Gastroesophageal sphincter (tissue), 4 donors: ENCODE results near the gene BMPR2. TPM values are rescaled to one million over a fixed set of nuclear protein-coding genes. Genes with fewer than 3 reads are reported as not detected.
"Not testable (repeated sequence)": the region's sequence is repeated elsewhere in the genome, so short reads cannot be mapped to it uniquely, and the experiment has no call there.

Experiments used
- ATAC-seq: fragments of 150-250 bp; one replicate; pipeline ENCODE4 v1.9.1; 2016; ENCODE audit warnings: mild to moderate bottlenecking, moderate library complexity
- H3K27ac ChIP-seq, 4 donors: fragments of 200-600 bp; sonication (generic) in 3 of 4; 1 replicate in 3 of 4; 2 replicates in 1 of 4; pipeline ENCODE4 v1.5.1; 2016 to 2019
- H3K27me3 ChIP-seq: fragments of 200-600 bp; sonication (generic); one replicate; pipeline ENCODE4 v1.5.1; 2019
- H3K36me3 ChIP-seq, 2 donors: fragments of 200-600 bp; sonication (generic); one replicate each; pipeline ENCODE4 v1.5.1; 2019; ENCODE audit warnings: control low read depth in 1 of 2
- H3K4me1 ChIP-seq, 3 donors: fragments of 200-600 bp; sonication (generic); 1 replicate in 2 of 3; 2 replicates in 1 of 3; pipeline ENCODE4 v1.5.1; 2016 to 2019; ENCODE audit warnings: control low read depth in 2 of 3
- H3K4me3 ChIP-seq, 2 donors: fragments of 200-600 bp; sonication (generic); one replicate each; pipeline ENCODE4 v1.5.1; 2019; ENCODE audit warnings: mild to moderate bottlenecking in 1 of 2, moderate library complexity in 1 of 2
- H3K9me3 ChIP-seq, 3 donors: fragments of 200-600 bp; sonication (generic); one replicate each; pipeline ENCODE4 v1.5.1; 2017 to 2019; ENCODE audit warnings: control low read depth in 2 of 3
- CTCF ChIP-seq, 4 experiments: fragments of 200-600 bp in 2 of 4; fragments of 450-650 bp in 2 of 4; sonication (generic) in 1 of 4; IDR thresholded peaks; one replicate each; pipeline ENCODE4 v1.5.1; 2017 to 2019; ENCODE audit warnings: antibody characterized with exemption in 4 of 4, mild to moderate bottlenecking in 2 of 4, moderate library complexity in 2 of 4
- EP300 ChIP-seq: sonication (generic); formaldehyde crosslinking; IDR thresholded peaks from one replicate; pipeline ENCODE4 v1.6.1; 2017; ENCODE audit warnings: antibody characterized with exemption, mild to moderate bottlenecking
- POLR2A ChIP-seq, 2 donors: fragments of 450-650 bp; IDR thresholded peaks; one replicate each; pipeline ENCODE4 v1.6.1; 2017; ENCODE audit warnings: antibody characterized with exemption in 2 of 2, mild to moderate bottlenecking in 2 of 2, moderate library complexity in 1 of 2
- POLR2AphosphoS5 ChIP-seq: sonication (generic); formaldehyde crosslinking; IDR thresholded peaks from one replicate; pipeline ENCODE4 v1.6.1; 2017; ENCODE audit warnings: antibody characterized with exemption
- WGBS, 2 donors: methylation state at CpG; one replicate each; pipeline ENCODE4 v1.1.5; 2018; ENCODE audit warnings: low coverage in 1 of 2; 5-methylcytosine and 5-hydroxymethylcytosine counted together
- total RNA-seq, 4 donors: library from RNA; depleted of rRNA; stranded (reverse); fragments of >200 nt; gene quantifications; one replicate each; pipeline ENCODE4 v1.1.0, GENCODE V29; 2016

BMPR2 gene
- total RNA-seq, 4 donors from 2014 or later: 53.4 to 86.9 (median 70.0) TPM

GRCh38 chr2:202355993-202356505, 20.1 kb upstream of the BMPR2 start:
- no peak overlapping the region for H3K27ac ChIP-seq
- H3K27me3 ChIP-seq: no peaks in the 10 kb centered on the region
- 57 to 64% methylated on average over 1 of the region's 1 CpG for WGBS, 2 donors
- no peak overlapping the region for H3K4me3 ChIP-seq
- ATAC-seq: no peak
- H3K36me3 ChIP-seq: no peaks in the 10 kb centered on the region
- H3K4me1 ChIP-seq: no peaks in the 10 kb centered on the region
- no peaks in the 10 kb centered on the region for H3K9me3 ChIP-seq
- no peak for TF ChIP-seq POLR2AphosphoS5

- not testable (repeated sequence) for ATAC-seq, H3K4me1 ChIP-seq, H3K9me3 ChIP-seq, H3K27ac ChIP-seq, H3K27me3 ChIP-seq, H3K36me3 ChIP-seq, H3K4me3 ChIP-seq
- 87 to 98% methylated on average over 3 to 8 of the region's 8 CpGs for WGBS, 2 donors
Measured at GRCh38 chr2:202358924-202359323, 17.2 kb upstream of the BMPR2 start.

- Histone ChIP-seq H3K27ac (no peak overlapping the region), H3K4me3 (no peak overlapping the region), H3K9me3 (no peaks in the 10 kb centered on the region), H3K36me3 (no peaks in the 10 kb centered on the region), H3K4me1 (no peaks in the 10 kb centered on the region), H3K27me3 (no peaks in the 10 kb centered on the region)
- no peak for ATAC-seq
- no peak for TF ChIP-seq POLR2A (IDR thresholded peaks at IDR 0.05)
- no peak for TF ChIP-seq CTCF (IDR thresholded peaks at IDR 0.05)
- no peak for TF ChIP-seq EP300
- no peak for TF ChIP-seq POLR2AphosphoS5
- WGBS, 2 donors: 60 to 92% methylated on average over 1 to 2 of the region's 2 CpGs
Measured at GRCh38 chr2:202360646-202361045, 15.5 kb upstream of the BMPR2 start.

GRCh38 chr2:202361108-202361507, 15.0 kb upstream of the BMPR2 start:
- no peak for ATAC-seq
- TF ChIP-seq POLR2A (IDR thresholded peaks at IDR 0.05) (no peak), CTCF (IDR thresholded peaks at IDR 0.05) (no peak), POLR2AphosphoS5 (no peak), EP300 (no peak)
- Histone ChIP-seq H3K4me3 (no peak overlapping the region), H3K4me1 (no peaks in the 10 kb centered on the region), H3K36me3 (no peaks in the 10 kb centered on the region), H3K27me3 (no peaks in the 10 kb centered on the region), H3K27ac (no peak overlapping the region), H3K9me3 (no peaks in the 10 kb centered on the region)
- 54 to 73% methylated on average over 3 to 4 of the region's 4 CpGs for WGBS, 2 donors

- Histone ChIP-seq H3K9me3 (no peaks in the 10 kb centered on the region), H3K27me3 (no peaks in the 10 kb centered on the region), H3K27ac (no peak overlapping the region), H3K4me3 (no peak overlapping the region), H3K4me1 (peaks cover 0 to 9% (median 0%) of the 10 kb centered on the region in 3 donors), H3K36me3 (no peaks in the 10 kb centered on the region)
- TF ChIP-seq EP300 (no peak), POLR2A (IDR thresholded peaks at IDR 0.05) (no peak), POLR2AphosphoS5 (no peak), CTCF (IDR thresholded peaks at IDR 0.05) (no peak)
- no peak for ATAC-seq
- WGBS, 2 donors: 85 to 94% methylated on average over 6 to 7 of the region's 7 CpGs
Measured at GRCh38 chr2:202373490-202373889, 2.6 kb upstream of the BMPR2 start.

GRCh38 chr2:202374383-202374782, 1.7 kb upstream of the BMPR2 start:
- H3K36me3 ChIP-seq: not testable (repeated sequence)

More at GRCh38 chr2:202374383-202374782, 1.7 kb upstream of the BMPR2 start:
- Histone ChIP-seq H3K4me1 (peaks cover 0 to 13% (median 0%) of the 10 kb centered on the region in 3 donors), H3K4me3 (peak overlapping the region in 1 of 2 donors; percentile 74), H3K27ac (peak overlapping the region; percentile 90 to 96 (median 94))
- H3K27me3 ChIP-seq, ATAC-seq, H3K9me3 ChIP-seq: not testable (repeated sequence)
- 92 to 95% methylated on average over 10 to 19 of the region's 22 CpGs for WGBS, 2 donors
